Lower lobe of right lung (tissue), 2 donors: ENCODE results near the gene ABR. TPM values are rescaled to one million over a fixed set of nuclear protein-coding genes. Genes with fewer than 3 reads are reported as not detected.
"Not testable (repeated sequence)": the region's sequence is repeated elsewhere in the genome, so short reads cannot be mapped to it uniquely, and the experiment has no call there.

ENCODE experiments used
- ATAC-seq, 2 donors: fragments of 200-7000 bp; cut with Tn5 transposase; one replicate each; pipeline ENCODE4 v1.9.1; 2020 to 2022; ENCODE audit warnings: mild to moderate bottlenecking in 2 of 2, moderate library complexity in 2 of 2
- DNase-seq: peaks from one replicate; pipeline ENCODE4 v3.0.0-alpha.2; 2020
- H3K27ac ChIP-seq: fragments of 200-600 bp; one replicate; pipeline ENCODE4 v1.8.0; 2022
- H3K27me3 ChIP-seq: fragments of 200-600 bp; one replicate; pipeline ENCODE4 v1.8.0; 2022; ENCODE audit warnings: low read depth
- H3K36me3 ChIP-seq: fragments of 200-600 bp; one replicate; pipeline ENCODE4 v1.8.0; 2022; ENCODE audit warnings: mild to moderate bottlenecking
- H3K4me1 ChIP-seq: fragments of 200-600 bp; one replicate; pipeline ENCODE4 v1.8.0; 2022
- H3K4me3 ChIP-seq: fragments of 200-600 bp; one replicate; pipeline ENCODE4 v1.8.0; 2022; ENCODE audit warnings: mild to moderate bottlenecking
- H3K9me3 ChIP-seq: fragments of 200-600 bp; one replicate; pipeline ENCODE4 v1.8.0; 2022
- intact Hi-C: fragments of 100-400 bp; cut with DNase I; formaldehyde crosslinking; loops from one replicate; pipeline ENCODE4 v1.11.0; 2022
- total RNA-seq: library from RNA; stranded (reverse); fragmentation: NEBNext Ultra II Directional; extraction: Animal tissue kit (Norgen Biotek cat#: 25700); gene quantifications from one replicate; pipeline ENCODE4 v1.2.1, GENCODE V29; 2021
- TF ChIP-seq, protein P1 (sequence below): fragments of 200-600 bp; IDR thresholded peaks from one replicate; pipeline ENCODE4 v1.8.0; 2022; ENCODE audit warnings: antibody characterized with exemption, mild to moderate bottlenecking
- donor health status: DM: no; HTN: yes; CAD: no; lungs with severe emphysema.

Gene ABR
- total RNA-seq, 1 donor from 2014 or later: 212 TPM

DNA sequence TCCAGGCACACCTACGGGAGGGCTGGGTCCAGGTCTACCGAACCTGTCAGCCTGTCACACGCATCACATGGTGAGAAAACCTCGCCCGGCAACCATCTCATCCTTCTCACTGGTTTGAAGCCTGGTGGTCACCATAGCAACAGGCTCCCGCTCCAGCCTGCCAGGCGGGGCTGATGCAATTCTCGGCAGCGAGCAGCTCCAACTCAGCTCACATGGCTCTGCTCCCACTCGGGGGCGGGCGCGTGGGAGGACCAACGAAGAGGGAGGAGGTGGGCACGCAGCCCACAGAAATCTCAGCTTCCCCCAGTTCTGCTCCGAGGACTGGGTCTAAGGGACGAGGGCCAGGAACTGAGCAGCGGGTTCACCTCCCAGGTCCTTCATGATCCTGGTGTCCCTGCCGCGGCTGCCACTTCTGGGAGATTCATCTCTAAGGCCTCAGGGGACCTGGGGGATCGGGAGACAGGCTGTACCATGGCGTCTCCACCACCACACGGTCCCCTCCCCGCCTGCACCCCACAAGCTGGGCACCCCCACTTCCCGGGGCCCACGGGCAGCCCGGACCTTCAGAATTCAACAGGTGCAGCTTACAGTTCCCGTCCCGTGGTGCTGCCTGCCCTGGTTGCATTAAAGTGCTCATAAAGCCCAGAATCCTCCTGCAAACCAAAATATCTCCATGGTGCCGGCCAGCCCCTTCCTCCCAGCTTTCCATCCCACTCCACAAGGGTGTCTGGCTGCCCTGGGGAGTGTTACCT, 25.8 kb downstream of the ABR start:
- no peaks in the 10 kb centered on the region for H3K9me3 ChIP-seq
- H3K4me3 ChIP-seq: no peak overlapping the region
- no peak overlapping the region for H3K27ac ChIP-seq
- ATAC-seq (peak; percentile 17 to 29), DNase-seq (peak; percentile 61)
- H3K36me3 ChIP-seq: peaks cover 17% of the 10 kb centered on the region
- peaks cover 15% of the 10 kb centered on the region for H3K4me1 ChIP-seq
- intact Hi-C loops: no loop called here
- TF ChIP-seq, protein P1, sequence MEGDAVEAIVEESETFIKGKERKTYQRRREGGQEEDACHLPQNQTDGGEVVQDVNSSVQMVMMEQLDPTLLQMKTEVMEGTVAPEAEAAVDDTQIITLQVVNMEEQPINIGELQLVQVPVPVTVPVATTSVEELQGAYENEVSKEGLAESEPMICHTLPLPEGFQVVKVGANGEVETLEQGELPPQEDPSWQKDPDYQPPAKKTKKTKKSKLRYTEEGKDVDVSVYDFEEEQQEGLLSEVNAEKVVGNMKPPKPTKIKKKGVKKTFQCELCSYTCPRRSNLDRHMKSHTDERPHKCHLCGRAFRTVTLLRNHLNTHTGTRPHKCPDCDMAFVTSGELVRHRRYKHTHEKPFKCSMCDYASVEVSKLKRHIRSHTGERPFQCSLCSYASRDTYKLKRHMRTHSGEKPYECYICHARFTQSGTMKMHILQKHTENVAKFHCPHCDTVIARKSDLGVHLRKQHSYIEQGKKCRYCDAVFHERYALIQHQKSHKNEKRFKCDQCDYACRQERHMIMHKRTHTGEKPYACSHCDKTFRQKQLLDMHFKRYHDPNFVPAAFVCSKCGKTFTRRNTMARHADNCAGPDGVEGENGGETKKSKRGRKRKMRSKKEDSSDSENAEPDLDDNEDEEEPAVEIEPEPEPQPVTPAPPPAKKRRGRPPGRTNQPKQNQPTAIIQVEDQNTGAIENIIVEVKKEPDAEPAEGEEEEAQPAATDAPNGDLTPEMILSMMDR: no peak
- H3K27me3 ChIP-seq: no peaks in the 10 kb centered on the region

DNA sequence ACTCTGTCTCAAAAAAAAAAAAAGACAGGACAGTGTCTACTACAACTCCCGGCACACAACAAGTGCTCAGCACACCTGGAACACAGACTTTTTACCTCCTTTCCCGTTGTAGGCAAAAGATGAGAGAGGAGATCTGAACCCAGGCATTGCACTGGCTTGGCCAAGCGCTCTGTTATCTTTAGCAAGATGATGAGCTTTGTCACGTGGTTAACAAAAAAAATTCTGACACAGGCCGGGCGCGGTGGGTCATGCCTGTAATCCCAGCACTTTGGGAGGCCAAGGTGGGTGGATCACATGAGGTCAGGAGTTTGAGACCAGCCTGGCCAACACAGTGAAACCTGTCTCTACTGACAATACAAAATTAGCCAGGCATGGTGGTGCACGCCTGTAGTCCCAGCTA, 27.2 kb downstream of the ABR start:
- Histone ChIP-seq H3K36me3 (peaks cover 16% of the 10 kb centered on the region), H3K4me1 (peaks cover 15% of the 10 kb centered on the region)
- H3K27me3 ChIP-seq, DNase-seq, H3K4me3 ChIP-seq, H3K27ac ChIP-seq, intact Hi-C loops, ATAC-seq, H3K9me3 ChIP-seq: not testable (repeated sequence)

DNA sequence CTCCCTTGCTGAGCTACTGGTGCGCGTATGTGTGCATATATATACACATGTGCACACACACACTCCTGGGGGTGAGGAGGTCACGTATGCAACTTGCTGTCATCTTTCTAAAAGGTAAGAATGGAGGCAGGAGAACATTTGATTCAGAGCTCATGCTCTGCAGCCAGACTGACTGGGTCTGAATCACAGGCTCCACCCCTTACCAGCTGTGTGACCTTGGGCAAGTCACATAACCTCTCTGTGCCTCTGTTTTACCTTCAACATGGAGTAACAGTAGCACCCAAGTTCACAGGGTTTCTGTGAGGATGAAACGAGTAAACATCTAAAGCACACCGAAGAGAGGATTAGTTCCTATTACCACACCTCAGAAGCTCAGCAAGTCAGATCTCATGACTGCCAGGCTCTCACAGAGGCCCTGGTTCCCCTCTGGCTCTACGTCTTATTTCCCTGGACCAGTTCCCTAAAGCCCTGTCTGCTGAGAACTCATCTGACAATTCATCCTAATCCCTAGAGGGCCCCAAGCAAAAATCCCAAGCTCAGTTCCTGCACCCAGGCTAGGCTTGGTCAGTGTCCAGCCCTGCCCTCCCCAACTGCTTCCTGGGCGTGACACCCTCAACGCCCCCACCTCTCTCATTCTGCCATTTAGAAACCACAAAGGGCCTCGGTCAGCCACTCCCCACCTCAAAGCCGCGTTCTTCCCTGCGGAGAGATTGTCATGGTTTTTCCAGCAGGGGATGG, 28.7 kb downstream of the ABR start:
- peaks cover 13% of the 10 kb centered on the region for H3K36me3 ChIP-seq
- TF ChIP-seq, protein P1: no peak
- no peaks in the 10 kb centered on the region for H3K9me3 ChIP-seq

DNA sequence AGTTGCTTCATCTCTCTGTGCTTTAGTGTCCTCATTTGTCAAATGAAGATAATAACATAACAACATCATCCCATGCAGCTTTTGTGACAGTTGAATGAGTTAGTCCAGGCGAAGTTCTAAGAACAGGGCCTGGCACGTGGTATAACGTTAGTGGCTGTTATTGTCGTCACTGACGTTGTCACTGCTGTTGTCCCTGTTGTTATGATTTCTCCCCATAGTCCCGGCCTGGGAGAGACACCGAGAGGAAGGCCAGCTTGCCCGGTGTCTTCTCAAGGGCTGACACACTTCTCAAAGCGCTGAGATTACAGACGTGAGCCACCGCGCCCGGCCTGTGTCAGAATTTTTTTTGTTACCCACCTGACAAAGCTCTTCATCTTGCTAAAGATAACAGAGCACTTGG, 29.9 kb downstream of the ABR start:
- Histone ChIP-seq H3K27ac (no peak overlapping the region), H3K9me3 (no peaks in the 10 kb centered on the region), H3K27me3 (no peaks in the 10 kb centered on the region), H3K4me3 (no peak overlapping the region), H3K36me3 (peaks cover 13% of the 10 kb centered on the region), H3K4me1 (peaks cover 15% of the 10 kb centered on the region)
- ATAC-seq (no peak), DNase-seq (no peak)
- intact Hi-C loops: no loop called here
- TF ChIP-seq, protein P1: no peak

More for the DNA sequence above, 28.7 kb downstream of the ABR start:
- peaks cover 15% of the 10 kb centered on the region for H3K4me1 ChIP-seq
- H3K27ac ChIP-seq: no peak overlapping the region
- H3K4me3 ChIP-seq: no peak overlapping the region
- peak in 1 of 2 donors; percentile 51 for ATAC-seq
- no peaks in the 10 kb centered on the region for H3K27me3 ChIP-seq
- DNase-seq: no peak
- intact Hi-C loops: no loop called here

DNA sequence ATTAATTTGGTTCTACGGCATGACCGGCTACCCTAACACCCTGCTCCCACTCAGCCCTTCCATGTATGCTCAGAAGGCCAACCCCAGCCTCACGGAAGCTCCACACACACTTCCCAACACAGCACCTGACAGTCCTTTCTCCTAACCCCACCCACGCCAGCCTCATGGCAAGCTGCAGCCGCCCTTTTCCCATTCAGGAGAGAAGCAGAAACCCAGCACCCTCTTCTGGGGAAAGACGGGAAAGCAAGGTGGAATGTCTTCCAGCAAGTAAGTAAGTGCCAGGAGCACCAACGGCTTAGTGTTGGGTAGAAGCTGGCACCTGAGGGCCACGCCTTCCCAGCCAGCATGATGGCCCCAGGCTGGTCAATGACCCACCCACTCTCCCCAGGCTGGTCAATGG, 32.1 kb downstream of the ABR start:
- no peak overlapping the region for H3K27ac ChIP-seq
- no peaks in the 10 kb centered on the region for H3K9me3 ChIP-seq
- TF ChIP-seq, protein P1: peak; percentile 41
- peak; percentile 74 to 78 for ATAC-seq
- no peak overlapping the region for H3K4me3 ChIP-seq
- no peaks in the 10 kb centered on the region for H3K27me3 ChIP-seq
- H3K4me1 ChIP-seq: peaks cover 15% of the 10 kb centered on the region
- intact Hi-C loops: no loop called here
- peaks cover 13% of the 10 kb centered on the region for H3K36me3 ChIP-seq
- no peak for DNase-seq
